Left lobe of liver (tissue), 2 donors: Measurements from ENCODE around the gene STK40. TPM values are rescaled to one million over a fixed set of nuclear protein-coding genes. Genes with fewer than 3 reads are reported as not detected.

ENCODE experiments used
- ATAC-seq: fragments of 200-7000 bp; cut with Tn5 transposase; one replicate; pipeline ENCODE4 v1.9.1; 2020; ENCODE audit warnings: mild to moderate bottlenecking, moderate library complexity
- DNase-seq: peaks from one replicate; pipeline ENCODE4 v3.0.0-alpha.2; 2020; ENCODE audit warnings: low spot score
- total RNA-seq: library from RNA; stranded (reverse); gene quantifications from one replicate; pipeline ENCODE4 v1.2.1, GENCODE V29; 2021
- donor health status: DM: no; HTN: no; CAD: no; lungs with moderate emphysema.
- donor health status: DM: no; HTN: yes; CAD: no.

STK40 gene
- total RNA-seq, 1 donor from 2014 or later: 31.6 TPM

DNA sequence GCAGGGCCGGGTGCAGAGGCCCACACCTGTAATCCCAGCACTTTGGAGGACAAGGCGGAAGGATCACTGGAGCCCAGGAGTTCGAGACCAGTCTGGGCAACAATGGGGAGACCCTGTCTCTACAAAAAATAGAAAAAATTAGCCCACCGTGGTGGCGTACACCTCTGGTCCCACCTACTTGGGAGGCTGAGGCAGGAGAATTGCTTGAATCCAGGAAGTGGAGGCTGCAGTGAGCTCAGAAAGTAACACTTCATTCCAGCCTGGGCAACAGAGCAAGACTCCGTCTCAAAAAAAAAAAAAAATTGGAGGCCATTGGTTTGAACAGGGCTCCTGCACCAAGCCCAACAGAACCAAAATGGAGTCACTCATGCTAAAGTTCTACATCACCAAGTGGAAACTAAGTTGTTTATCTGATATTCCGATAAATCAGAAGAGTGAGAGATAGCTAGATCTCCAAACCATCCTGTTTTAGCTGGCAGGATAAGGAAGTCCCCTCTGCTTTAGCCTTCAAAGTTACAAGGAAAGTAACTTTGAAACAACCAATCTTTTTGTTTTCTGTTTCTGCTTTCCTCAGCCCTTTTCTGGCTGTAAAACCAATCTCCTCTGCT is 12.8 kb upstream of the STK40 start:
- ATAC-seq: no peak
- DNase-seq: no peak

DNA sequence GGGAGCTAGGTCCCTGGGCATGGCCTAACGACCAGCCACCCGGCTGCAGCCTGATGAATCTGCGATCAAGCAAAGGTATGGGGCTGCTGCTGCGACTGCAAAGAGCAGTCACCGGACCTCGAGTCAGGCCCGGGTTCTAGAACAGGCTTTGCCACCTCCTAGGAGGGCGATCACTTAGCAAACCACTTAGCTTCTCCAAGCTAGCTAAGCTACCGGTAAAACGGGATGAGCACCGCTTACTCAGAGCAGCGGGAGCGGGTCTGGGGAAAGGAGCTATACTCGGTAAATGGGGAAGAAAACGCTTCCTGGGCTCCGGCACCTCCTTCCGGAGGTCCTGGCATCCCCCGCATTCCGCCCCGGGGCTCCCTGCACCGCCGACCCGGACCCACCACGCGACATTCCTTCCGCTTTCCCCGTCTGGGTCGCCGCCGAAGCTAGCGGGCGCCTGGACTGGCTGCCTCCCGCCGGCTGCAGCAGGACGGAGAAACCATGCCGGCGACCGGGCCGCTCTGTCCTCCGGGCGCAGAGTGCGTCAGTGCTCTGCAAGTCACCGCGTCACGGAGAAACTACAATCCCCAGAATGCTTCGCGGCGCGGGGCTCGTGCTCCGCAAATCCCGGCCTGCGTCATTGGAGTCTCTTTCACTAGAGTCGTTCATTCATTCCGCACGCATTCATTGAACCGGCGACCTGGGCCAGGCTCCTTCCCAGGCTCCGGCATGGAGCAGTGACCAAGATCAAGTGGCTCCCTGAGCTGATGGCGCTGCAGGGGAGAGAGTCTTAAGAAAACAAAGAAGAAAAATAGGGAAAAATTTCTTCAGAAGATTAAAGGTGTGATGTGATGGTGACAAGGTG is 11.9 kb upstream of the STK40 start, which contains the start of gene LSM10:
Gene LSM10, minus strand, starts transcription at position 531 of the 853 bp plus-strand sequence. CDS start 3,779 bp downstream, outside the sequence.
- peak; percentile 97 for ATAC-seq
- DNase-seq: peak; percentile 96

DNA sequence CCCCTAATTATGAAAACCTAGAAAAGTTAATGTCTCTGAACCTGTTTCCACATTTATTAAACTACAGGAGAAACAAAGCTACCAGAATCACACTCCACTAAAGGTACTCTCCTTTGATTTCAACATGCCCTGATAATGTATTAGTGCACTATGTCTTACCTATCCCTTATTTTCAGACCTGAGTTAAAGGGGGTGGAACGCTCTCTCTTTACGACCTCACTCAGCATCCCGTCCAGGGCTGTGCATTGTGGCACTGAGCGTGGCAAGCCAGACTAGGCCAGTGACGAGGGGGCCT is 11.3 kb upstream of the STK40 start:
- ATAC-seq (no peak), DNase-seq (no peak)

DNA sequence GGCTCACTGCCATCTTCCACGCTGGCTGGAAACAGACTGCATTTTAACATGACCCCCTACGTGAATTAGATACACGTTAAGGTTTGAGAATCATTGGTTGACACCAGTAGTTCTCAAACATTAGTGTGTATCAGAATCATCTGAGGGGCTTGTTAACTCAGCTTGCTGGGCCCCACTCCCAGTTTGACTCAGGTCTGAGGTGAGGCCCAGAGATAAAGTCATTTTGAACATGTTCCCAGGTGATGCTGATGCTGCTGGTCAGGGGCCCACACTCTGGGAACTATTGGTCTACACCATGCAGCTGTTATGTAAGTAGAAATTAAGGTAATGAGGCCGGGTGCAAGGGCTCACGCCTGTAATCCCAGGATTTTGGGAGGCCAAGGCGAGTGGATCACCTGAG is 10.6 kb upstream of the STK40 start:
- ATAC-seq (no peak), DNase-seq (no peak)

DNA sequence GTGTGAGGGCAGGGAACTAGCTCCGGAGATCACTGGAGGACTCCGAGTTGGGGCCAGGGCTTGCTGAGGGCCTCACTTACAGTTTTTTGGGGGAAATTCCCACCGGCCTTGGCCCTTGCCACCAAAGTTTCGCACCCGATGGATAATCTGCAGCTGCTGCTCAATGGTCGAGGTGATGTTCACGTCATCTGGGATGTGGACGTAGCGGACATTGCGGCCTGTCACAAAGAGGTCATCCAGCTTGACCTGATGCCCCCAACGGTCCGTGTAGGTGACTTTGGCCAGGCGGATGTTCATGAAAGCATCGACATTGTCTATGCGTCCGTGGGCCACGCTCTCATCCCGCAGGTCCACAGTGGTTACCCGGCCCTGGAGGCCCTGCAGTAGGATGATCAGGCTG is 8.0 kb upstream of the STK40 start:
- DNase-seq (no peak), ATAC-seq (no peak)

DNA sequence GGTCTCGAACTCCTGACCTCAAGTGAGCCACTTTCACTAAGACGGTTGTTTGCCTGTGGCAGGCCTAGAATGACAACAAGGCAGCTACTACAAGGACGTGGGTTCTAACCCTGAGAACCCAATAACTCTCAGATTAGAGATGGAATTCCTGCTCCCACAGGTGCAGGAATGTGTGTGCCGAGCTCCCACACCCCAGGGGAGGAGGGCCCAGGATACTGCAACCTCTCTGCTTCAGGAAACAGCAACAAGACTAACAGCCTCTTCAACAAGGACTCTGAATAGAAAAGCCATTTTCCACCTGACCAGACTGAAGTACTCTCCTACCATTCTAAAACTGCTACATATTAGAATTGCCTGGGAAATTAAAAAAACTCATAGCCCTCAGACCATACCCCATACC is 7.1 kb upstream of the STK40 start:
- ATAC-seq (no peak), DNase-seq (no peak)

DNA sequence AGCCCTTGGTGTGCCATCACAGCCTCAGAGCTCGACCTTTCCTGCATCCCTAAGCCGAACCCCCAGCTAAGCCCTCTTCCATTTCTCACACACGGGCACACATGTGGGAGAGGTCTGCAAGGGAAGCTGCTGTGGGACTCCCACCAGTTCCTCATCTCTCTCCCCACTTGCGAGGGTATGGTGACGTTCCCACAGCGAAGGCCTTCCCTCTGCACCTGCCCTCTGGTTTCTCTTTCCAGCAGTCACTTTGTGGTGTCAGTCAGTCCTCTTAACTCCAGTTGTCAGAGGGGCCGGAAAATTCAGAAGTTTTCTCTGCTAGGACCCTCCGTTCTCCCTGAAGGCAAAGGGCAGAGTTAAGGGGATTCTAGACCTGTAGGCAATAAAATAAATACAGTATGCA is 5.5 kb upstream of the STK40 start:
- no peak for ATAC-seq
- no peak for DNase-seq

DNA sequence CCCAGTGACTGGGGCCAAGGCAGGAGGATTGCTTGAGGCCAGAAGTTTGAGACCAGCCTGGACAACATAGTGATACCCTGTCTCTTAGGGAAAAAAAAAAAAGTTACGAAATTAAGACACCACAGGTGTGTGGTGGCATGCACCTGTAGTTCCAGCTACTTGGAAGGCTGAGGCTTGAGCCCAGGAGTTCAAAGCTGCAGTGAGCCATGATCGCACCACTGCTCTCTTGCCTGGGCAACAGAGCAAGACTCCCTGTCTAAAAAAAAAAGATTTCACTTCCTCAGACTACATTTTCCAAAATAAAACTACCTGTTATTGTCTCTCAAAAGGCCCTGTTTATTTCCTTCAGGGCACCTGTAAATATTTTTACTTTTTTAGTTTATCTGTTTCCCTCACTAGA is 4.7 kb upstream of the STK40 start:
- DNase-seq (no peak), ATAC-seq (no peak)

DNA sequence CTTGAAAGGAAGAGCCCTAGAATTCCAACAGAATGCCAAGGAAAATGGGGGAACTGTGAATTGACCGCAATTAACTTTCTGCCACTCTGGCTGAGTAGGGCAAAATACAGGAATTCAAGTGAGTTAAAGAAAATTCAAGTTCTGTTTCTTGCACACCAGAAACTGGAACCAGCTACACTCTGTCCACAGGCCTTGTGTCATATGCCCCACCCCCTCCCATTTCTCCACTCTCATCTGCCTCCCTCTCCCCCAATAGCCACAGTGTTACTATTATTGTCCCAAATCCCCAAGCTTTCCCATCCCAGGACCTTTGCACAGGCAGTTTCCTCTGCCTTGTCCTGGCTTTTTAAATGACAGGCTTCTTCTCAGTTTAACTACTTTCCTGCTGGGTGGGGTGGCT is 4.3 kb upstream of the STK40 start:
- ATAC-seq (no peak), DNase-seq (no peak)

DNA sequence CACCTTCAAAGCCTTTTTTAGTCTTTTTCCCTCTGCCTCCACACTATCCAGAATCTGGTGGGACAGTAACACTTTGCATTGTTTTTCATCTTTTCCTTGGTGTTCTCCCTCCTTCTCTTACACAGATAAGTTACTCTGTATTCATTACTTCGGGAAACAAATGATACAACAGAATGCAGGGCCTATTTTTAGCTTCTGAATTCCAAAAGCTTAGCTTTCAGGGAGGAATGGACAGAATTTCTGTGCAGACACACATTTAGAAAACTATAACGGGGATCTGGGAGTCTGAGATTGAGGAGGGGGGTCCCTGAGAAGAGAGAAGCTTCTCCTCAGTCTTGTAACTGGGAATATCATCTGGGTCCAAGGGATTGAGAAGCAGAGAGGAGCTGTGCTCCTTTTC is 3.5 kb upstream of the STK40 start:
- DNase-seq (no peak), ATAC-seq (no peak)

DNA sequence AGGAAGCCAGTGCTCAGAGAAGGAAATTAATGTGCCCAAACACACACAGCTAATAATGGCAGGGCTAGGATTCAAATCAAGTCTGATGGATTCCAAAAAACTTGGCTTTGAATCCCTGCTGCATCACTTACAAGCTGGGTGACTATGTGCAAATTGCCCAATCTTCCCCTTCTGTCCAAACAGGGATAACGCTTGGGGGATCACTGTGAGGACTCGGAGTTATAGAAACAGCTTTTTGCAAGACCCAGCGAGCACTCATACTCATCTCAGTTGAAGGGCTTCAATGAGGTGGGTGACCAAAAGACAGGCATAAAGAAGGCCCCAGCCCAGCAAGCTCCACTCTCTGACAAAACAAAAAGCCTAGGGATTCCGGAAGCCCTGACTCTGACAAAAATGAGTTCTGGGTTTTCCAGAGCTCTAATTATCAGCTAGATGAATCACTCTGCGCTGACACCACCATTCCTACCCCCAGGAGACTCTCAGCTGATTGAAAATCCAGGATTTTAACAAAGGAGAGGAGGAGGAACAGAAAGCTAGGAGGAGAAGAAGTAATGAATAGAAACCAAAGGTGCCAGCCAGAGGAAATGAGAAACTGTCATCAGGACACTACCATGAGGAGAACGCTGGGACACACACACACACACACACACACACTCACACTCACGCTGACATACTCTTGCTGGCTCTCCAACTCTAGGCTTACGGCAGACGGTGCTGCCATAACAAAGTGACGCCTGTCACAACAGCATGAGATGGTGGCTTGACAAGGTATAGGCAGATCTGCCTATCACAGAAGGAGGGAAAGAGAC is 1.6 kb upstream of the STK40 start:
- no peak for ATAC-seq
- DNase-seq: no peak

DNA sequence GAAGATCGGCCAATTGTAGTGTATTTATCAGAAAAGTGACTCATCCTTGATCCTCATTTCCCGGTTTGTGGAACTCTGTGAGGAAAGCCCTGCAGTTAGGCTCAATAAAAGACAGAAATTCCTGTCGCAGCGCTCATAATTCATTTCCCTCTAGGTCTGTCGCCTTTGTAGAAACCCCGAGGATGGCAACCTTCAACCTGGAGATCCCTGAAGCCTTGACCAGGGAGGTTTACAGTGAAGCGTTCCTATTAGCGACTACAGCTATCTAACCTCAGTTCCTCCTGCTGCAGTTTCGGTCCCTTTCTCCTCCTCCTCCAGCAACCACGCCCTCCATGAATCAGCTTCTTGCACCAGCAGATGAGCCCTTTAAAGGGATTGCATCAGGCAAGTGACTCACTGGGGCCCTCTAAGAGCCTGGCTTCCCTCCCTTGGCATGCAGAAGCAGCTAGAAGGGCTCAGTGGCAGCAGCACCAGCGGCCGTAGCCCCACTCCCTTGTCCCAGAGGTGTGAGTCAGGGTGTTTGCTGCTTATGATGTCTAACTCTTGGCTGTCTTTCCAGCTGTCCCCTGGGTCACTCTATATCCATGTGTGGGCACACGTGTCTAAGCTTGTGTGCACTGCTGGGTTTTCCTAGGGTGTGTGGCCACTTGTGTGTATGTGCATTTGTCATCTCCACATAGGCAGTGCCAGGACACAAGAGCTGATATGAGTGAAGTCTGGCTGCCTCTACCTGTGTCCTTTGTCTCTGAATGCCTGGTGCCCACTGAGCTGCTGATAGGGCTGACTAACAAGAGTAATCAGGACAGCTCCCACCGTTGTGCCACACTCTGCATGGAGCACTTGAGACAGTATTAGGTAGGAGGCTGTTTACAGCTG is 779 bp upstream of the STK40 start:
- ATAC-seq: peak; percentile 55

DNA sequence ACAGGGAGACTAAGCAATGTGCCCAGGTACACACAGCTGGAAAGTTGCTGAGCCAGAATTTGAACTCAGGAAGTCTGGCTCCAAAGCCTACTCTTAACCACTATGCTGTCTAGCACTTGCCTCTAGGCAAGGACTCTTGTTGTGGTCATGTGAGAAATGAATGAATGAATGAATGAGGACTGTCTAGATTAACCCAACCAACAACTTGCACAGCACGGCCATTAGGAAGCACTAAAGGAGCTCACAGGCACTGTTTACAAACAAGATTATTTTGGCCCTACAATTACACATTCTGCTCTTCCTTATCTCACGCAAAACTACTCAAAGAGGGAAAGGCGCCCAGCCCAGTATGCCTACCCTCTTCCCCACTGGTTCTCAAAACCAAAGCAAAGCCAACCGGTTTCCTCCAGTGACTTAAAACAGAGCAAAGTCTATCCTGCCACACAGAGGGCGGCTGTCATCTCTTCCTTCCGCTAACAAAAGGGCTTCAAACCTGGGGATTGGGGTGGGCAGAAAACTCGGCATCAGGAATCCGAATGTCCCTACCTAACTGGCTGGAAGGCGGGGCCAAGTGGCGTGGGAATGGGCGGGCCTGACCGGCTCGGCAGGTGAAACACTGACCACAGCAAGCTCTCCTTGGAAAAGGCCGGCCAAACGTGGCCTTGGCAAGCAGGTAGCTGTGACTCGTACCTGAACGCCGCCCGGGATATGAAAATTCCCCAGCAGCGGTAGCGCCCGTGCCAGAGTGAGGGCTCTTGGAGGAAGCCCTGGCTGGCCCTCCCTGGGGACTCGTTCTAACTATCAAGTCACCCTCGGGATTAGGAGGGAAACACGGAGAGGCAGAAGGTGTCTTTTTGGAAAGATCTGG is 948 bp downstream of the STK40 start:
- DNase-seq: peak; percentile 89
- peak; percentile 57 for ATAC-seq

More for the DNA sequence above, 779 bp upstream of the STK40 start:
- peak; percentile 83 for DNase-seq

DNA sequence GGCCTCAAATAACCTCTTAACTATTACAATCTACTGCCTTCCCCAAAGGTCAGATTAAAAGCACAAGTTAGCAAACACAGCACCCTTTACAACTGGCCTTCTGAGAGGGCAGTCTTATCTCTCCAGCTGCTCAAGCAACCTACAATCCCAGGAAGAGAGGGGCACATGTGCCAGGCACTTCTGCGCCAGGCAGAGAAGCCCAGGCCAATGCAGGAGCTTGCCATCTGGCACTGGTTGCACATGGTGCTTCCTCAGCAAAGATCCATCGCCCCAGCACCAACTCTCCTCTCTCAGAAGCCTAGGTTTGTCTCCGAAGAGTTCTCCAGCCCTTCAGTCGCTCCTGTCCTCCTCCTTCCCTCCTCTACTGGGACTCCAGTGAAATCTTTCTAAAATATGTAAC is 2.5 kb downstream of the STK40 start:
- DNase-seq (no peak), ATAC-seq (no peak)

DNA sequence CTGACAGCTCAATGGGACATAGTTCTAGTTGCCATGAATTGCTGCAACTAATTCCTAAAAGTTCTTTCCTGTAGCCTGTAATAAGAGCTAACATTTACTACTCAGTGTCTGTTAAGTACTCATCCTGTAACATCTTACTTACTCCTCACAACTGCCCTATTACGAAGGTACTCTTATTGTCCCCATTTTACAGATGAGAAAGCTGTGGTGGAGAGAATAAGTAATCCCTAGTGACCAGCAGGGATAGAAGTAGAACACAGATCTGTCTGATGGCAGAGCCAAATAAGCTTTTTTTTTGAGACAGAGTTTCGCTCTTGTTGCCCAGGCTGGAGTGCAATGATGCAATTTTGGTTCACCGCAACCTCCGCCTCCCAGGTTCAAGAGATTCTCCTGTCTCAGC is 3.1 kb downstream of the STK40 start:
- ATAC-seq: no peak
- DNase-seq: no peak

DNA sequence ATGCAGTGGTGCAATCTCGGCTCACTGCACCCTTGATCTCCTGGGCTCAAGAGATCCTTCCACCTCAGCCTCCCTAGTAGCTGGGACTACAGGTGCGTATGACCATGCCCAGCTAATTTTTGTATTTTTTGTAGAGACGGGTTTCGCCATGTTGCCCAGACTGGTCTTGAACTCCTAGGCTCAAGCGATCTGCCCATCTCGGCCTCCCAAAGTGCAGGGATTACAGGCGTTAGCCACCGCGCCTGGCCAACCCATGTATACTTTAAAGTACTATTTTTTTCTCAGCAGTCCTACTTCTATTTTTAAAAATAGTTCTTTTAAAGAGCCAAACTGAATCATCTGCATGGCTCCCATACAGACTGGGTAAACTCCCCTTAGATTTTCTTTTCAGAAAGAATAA is 3.5 kb downstream of the STK40 start:
- ATAC-seq (no peak), DNase-seq (no peak)

DNA sequence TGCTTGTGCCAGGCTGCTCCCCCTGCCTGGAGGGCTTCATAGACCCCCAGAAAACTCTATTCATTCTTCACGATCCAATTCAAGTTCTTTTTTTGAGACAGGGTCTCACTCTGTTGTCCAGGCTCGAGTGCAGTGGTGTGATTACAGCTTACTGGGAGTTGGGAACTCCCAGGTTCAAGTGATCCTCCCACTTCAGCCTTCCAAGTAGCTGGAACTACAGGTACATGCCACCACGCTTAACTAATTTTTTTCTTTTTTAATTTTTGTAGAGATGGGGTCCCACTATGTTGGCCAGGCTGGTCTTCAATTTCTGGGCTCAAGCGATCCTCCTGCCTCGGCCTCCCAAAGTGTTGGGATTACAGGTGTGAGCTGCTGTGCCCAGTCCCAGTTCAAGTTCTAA is 4.3 kb downstream of the STK40 start:
- no peak for ATAC-seq

DNA sequence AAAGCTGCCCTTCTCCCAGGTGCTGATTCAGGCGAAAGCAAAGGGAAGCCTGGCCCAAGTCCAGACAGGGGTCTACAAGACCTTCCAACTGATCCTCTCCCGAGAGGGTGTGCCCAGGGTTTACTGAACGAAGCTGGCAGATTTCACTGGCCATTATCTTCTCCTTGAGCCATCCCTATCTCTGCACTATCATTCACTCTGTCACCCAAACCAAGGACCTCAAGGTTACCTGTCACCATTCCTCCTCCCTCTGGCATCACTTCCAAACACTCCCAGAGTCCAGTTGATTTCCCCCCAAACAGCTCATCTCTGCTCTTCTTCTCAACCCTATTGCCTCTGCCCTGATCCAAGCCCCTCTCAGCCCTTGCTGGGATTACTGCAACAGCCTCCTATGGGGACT is 4.9 kb downstream of the STK40 start:
- ATAC-seq: no peak
- no peak for DNase-seq

More for the DNA sequence above, 4.3 kb downstream of the STK40 start:
- DNase-seq: no peak

DNA sequence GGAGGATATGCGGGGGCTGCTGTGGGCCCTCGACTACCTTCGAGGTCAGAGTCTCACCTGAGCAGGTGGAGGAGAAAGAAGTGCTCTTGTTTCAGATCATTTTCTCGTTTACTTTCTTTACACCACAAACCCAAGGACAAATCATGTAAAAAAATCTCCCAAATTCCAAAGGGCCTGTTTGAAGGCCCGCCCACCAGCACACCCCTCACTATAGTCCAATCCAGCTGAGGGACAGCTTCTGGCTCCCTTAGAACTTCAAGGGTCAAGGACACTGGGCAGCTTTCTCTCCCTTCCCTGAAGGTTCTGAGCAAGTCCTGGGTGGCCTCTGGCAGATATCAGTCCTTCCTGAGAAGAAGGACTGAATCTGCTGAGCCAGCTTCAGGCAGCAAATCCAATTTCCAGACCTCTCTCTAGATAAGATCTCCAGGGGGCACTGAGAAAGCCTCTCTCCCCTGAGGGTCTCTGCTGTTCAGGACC is 5.5 kb downstream of the STK40 start:
- peak; percentile 70 for DNase-seq
- peak; percentile 70 for ATAC-seq
